ENCODE data around the gene PNKP. TPM values are rescaled to one million over a fixed set of nuclear protein-coding genes. Genes with fewer than 3 reads are reported as not detected.
A peak's percentile ranks its signal among the peaks of the same experiment; 100 is the strongest.

The PNKP gene
- total and polyA plus RNA-seq, 3 experiments from 2014 or later = 28.4 to 98.7 (median 91.6) TPM

- Histone ChIP-seq H3K36me3 (ENCODE audit: insufficient read depth, low read length) (no peaks in the 10 kb centered on the region), H3K4me1 (ENCODE audit: insufficient read depth, low read length) (peaks cover 9% of the 10 kb centered on the region), H3K27me3 (ENCODE audit: insufficient read depth, low read length, poor library complexity, severe bottlenecking) (no peaks in the 10 kb centered on the region), H3K9me3 (ENCODE audit: low read length) (no peaks in the 10 kb centered on the region), H3K4me3 (ENCODE audit: low read length) (no peak overlapping the region), H3K27ac (ENCODE audit: low read depth, low read length) (no peak overlapping the region)
- H3K27ac Mint-ChIP-seq = no peak overlapping the region
- H3K4me3 Mint-ChIP-seq = no peak overlapping the region
- ChIA-PET CTCF (interaction anchor here (0.6 to 1.2 kb wide), 4 partner anchors 80 to 122 kb away, joined by 3 to 4 read pairs (median 3); no protein-coding TSS in a partner anchor), POLR2A (no interaction called here)
- peaks cover 0 to 8% (median 0%) of the 10 kb centered on the region in 3 donors for H3K36me3 Mint-ChIP-seq
- H3K27me3 Mint-ChIP-seq = no peaks in the 10 kb centered on the region
- H3K9me3 Mint-ChIP-seq = no peaks in the 10 kb centered on the region
- no peak for DNase-seq
- peaks cover 12 to 17% (median 14%) of the 10 kb centered on the region in 3 donors for H3K4me1 Mint-ChIP-seq
Measured at GRCh38 chr19:49844138-49845095, 23.0 kb downstream of the PNKP start.

- Mint-ChIP-seq H3K27ac (no peak overlapping the region), H3K36me3 (peaks cover 7 to 19% (median 10%) of the 10 kb centered on the region in 3 donors), H3K4me1 (peaks cover 2 to 7% (median 4%) of the 10 kb centered on the region in 3 donors), H3K27me3 (no peaks in the 10 kb centered on the region), H3K9me3 (no peaks in the 10 kb centered on the region), H3K4me3 (no peak overlapping the region)
- DNase-seq = no peak
- Histone ChIP-seq H3K27me3 (ENCODE audit: insufficient read depth, low read length, poor library complexity, severe bottlenecking) (no peaks in the 10 kb centered on the region), H3K27ac (ENCODE audit: low read depth, low read length) (no peak overlapping the region), H3K9me3 (ENCODE audit: low read length) (no peaks in the 10 kb centered on the region), H3K4me1 (ENCODE audit: insufficient read depth, low read length) (peaks cover 2% of the 10 kb centered on the region), H3K36me3 (ENCODE audit: insufficient read depth, low read length) (no peaks in the 10 kb centered on the region), H3K4me3 (ENCODE audit: low read length) (no peak overlapping the region)
- ChIA-PET CTCF (interaction anchor here (1.2 kb wide), 1 partner anchor 121 kb away, joined by 4 read pairs; no protein-coding TSS in a partner anchor), POLR2A (no interaction called here)
Measured at GRCh38 chr19:49843265-49843664, 24.1 kb downstream of the PNKP start.

- Histone ChIP-seq H3K4me1 (ENCODE audit: insufficient read depth, low read length) (no peaks in the 10 kb centered on the region), H3K27me3 (ENCODE audit: insufficient read depth, low read length, poor library complexity, severe bottlenecking) (no peaks in the 10 kb centered on the region), H3K9me3 (ENCODE audit: low read length) (no peaks in the 10 kb centered on the region), H3K27ac (ENCODE audit: low read depth, low read length) (no peak overlapping the region), H3K4me3 (ENCODE audit: low read length) (no peak overlapping the region), H3K36me3 (ENCODE audit: insufficient read depth, low read length) (no peaks in the 10 kb centered on the region)
- ChIA-PET CTCF (no interaction called here), POLR2A (interaction anchor here (0.7 kb wide), 1 partner anchor 809 kb away, joined by 4 read pairs; the partner anchor contains the start of gene CGB2)
- no peak for DNase-seq
- Mint-ChIP-seq H3K4me3 (no peak overlapping the region), H3K27ac (peak overlapping the region in 1 of 8 donors; percentile 63), H3K4me1 (no peaks in the 10 kb centered on the region), H3K36me3 (peaks cover 8 to 38% (median 11%) of the 10 kb centered on the region in 3 donors), H3K27me3 (no peaks in the 10 kb centered on the region), H3K9me3 (no peaks in the 10 kb centered on the region)
Measured at GRCh38 chr19:49840736-49841249, 26.6 kb downstream of the PNKP start.

GRCh38 chr19:49840321-49840720, 27.1 kb downstream of the PNKP start:
- no peaks in the 10 kb centered on the region for H3K27me3 ChIP-seq (ENCODE audit: insufficient read depth, low read length, poor library complexity, severe bottlenecking)
- no peaks in the 10 kb centered on the region for H3K9me3 Mint-ChIP-seq
- no peaks in the 10 kb centered on the region for H3K27me3 Mint-ChIP-seq
- peaks cover 8 to 39% (median 11%) of the 10 kb centered on the region in 3 donors for H3K36me3 Mint-ChIP-seq
- no peaks in the 10 kb centered on the region for H3K9me3 ChIP-seq (ENCODE audit: low read length)
- ChIA-PET CTCF (no interaction called here), POLR2A (interaction anchor here (0.5 kb wide), 1 partner anchor 10 kb away, joined by 4 read pairs; no protein-coding TSS in a partner anchor)
- no peak for DNase-seq
- no peak overlapping the region for H3K4me3 Mint-ChIP-seq
- no peaks in the 10 kb centered on the region for H3K4me1 Mint-ChIP-seq
- H3K4me3 ChIP-seq (ENCODE audit: low read length) = no peak overlapping the region
- H3K27ac Mint-ChIP-seq = no peak overlapping the region
- no peak overlapping the region for H3K27ac ChIP-seq (ENCODE audit: low read depth, low read length)
- peaks cover under 1% of the 10 kb centered on the region for H3K36me3 ChIP-seq (ENCODE audit: insufficient read depth, low read length)
- no peaks in the 10 kb centered on the region for H3K4me1 ChIP-seq (ENCODE audit: insufficient read depth, low read length)

GRCh38 chr19:49839713-49840112, 27.7 kb downstream of the PNKP start:
- Histone ChIP-seq H3K4me3 (ENCODE audit: low read length) (no peak overlapping the region), H3K27me3 (ENCODE audit: insufficient read depth, low read length, poor library complexity, severe bottlenecking) (no peaks in the 10 kb centered on the region), H3K27ac (ENCODE audit: low read depth, low read length) (no peak overlapping the region), H3K4me1 (ENCODE audit: insufficient read depth, low read length) (no peaks in the 10 kb centered on the region), H3K36me3 (ENCODE audit: insufficient read depth, low read length) (peaks cover 4% of the 10 kb centered on the region), H3K9me3 (ENCODE audit: low read length) (no peaks in the 10 kb centered on the region)
- no peaks in the 10 kb centered on the region for H3K9me3 Mint-ChIP-seq
- ChIA-PET CTCF (interaction anchor here (0.8 kb wide), 1 partner anchor 10 kb away, joined by 3 read pairs; no protein-coding TSS in a partner anchor), POLR2A (interaction anchor here (0.5 kb wide), 1 partner anchor 10 kb away, joined by 4 read pairs; no protein-coding TSS in a partner anchor)
- no peaks in the 10 kb centered on the region for H3K27me3 Mint-ChIP-seq
- H3K4me3 Mint-ChIP-seq = no peak overlapping the region
- H3K36me3 Mint-ChIP-seq = peaks cover 8 to 45% (median 11%) of the 10 kb centered on the region in 3 donors
- no peaks in the 10 kb centered on the region for H3K4me1 Mint-ChIP-seq
- H3K27ac Mint-ChIP-seq = no peak overlapping the region
- DNase-seq = no peak

- Histone ChIP-seq H3K27me3 (ENCODE audit: insufficient read depth, low read length, poor library complexity, severe bottlenecking) (no peaks in the 10 kb centered on the region), H3K36me3 (ENCODE audit: insufficient read depth, low read length) (peaks cover 4% of the 10 kb centered on the region), H3K9me3 (ENCODE audit: low read length) (no peaks in the 10 kb centered on the region), H3K27ac (ENCODE audit: low read depth, low read length) (no peak overlapping the region), H3K4me1 (ENCODE audit: insufficient read depth, low read length) (no peaks in the 10 kb centered on the region), H3K4me3 (ENCODE audit: low read length) (no peak overlapping the region)
- POLR2A ChIA-PET = no interaction called here
- H3K36me3 Mint-ChIP-seq = peaks cover 8 to 50% (median 11%) of the 10 kb centered on the region in 3 donors
- no peaks in the 10 kb centered on the region for H3K27me3 Mint-ChIP-seq
- H3K27ac Mint-ChIP-seq = peak overlapping the region in 1 of 8 donors; percentile 14
- H3K9me3 Mint-ChIP-seq = no peaks in the 10 kb centered on the region
- no peaks in the 10 kb centered on the region for H3K4me1 Mint-ChIP-seq
- CTCF ChIA-PET = interaction anchor here (0.8 kb wide), 1 partner anchor 11 kb away, joined by 3 read pairs; no protein-coding TSS in a partner anchor
- H3K4me3 Mint-ChIP-seq = no peak overlapping the region
- DNase-seq = no peak
Measured at GRCh38 chr19:49838885-49839588, 28.3 kb downstream of the PNKP start.

GRCh38 chr19:49837425-49837824, 30.0 kb downstream of the PNKP start:
- CTCF ChIA-PET = no interaction called here
- Mint-ChIP-seq H3K27me3 (no peaks in the 10 kb centered on the region), H3K9me3 (no peaks in the 10 kb centered on the region), H3K36me3 (peaks cover 10 to 66% (median 13%) of the 10 kb centered on the region in 3 donors), H3K27ac (peak overlapping the region in 2 of 8 donors; percentile 26 to 51), H3K4me1 (peaks cover 0 to 5% (median under 1%) of the 10 kb centered on the region in 3 donors), H3K4me3 (no peak overlapping the region)
- H3K4me3 ChIP-seq (ENCODE audit: low read length) = no peak overlapping the region
- DNase-seq = no peak
- H3K9me3 ChIP-seq (ENCODE audit: low read length) = no peaks in the 10 kb centered on the region
- H3K27me3 ChIP-seq (ENCODE audit: insufficient read depth, low read length, poor library complexity, severe bottlenecking) = no peaks in the 10 kb centered on the region
- peaks cover 9% of the 10 kb centered on the region for H3K36me3 ChIP-seq (ENCODE audit: insufficient read depth, low read length)
- POLR2A ChIA-PET = interaction anchor here (0.6 kb wide), 1 partner anchor 15 kb away, joined by 3 read pairs; no protein-coding TSS in a partner anchor
- H3K4me1 ChIP-seq (ENCODE audit: insufficient read depth, low read length) = no peaks in the 10 kb centered on the region
- no peak overlapping the region for H3K27ac ChIP-seq (ENCODE audit: low read depth, low read length)
